Fibroblast of lung (primary cell): ENCODE results near the gene KCNJ14. TPM values are rescaled to one million over a fixed set of nuclear protein-coding genes. Genes with fewer than 3 reads are reported as not detected.

Source experiments
- DNase-seq, 2 donors: peaks; one replicate each; pipeline versions ENCODE4 v3.0.0 to v3.0.0-alpha.2; 2010; ENCODE audit warnings: low read depth in 2 of 2
- H2AFZ ChIP-seq: 2 replicates; pipeline ENCODE4 v1.5.1; 2012; ENCODE audit warnings: low read length, control low read depth, inconsistent platforms
- H3K27ac ChIP-seq: 2 replicates; pipeline ENCODE4 v1.5.1; 2011; ENCODE audit warnings: low read length, control low read depth; ENCODE audit not compliant: insufficient read depth
- H3K27me3 ChIP-seq: 2 replicates; pipeline ENCODE4 v1.5.1; 2011; ENCODE audit warnings: mild to moderate bottlenecking, low read length; ENCODE audit not compliant: control insufficient read depth, insufficient read depth
- H3K36me3 ChIP-seq: 2 replicates; pipeline ENCODE4 v1.5.1; 2011; ENCODE audit warnings: low read length; ENCODE audit not compliant: control insufficient read depth, insufficient read depth
- H3K4me1 ChIP-seq: 2 replicates; pipeline ENCODE4 v1.5.1; 2011; ENCODE audit warnings: low read length; ENCODE audit not compliant: control insufficient read depth, insufficient read depth; ENCODE audit errors: extremely low read depth
- H3K4me2 ChIP-seq: 2 replicates; pipeline ENCODE4 v1.5.1; 2011; ENCODE audit warnings: low read length, control low read depth; ENCODE audit not compliant: insufficient read depth; ENCODE audit errors: extremely low read depth
- H3K4me3 ChIP-seq, 4 experiments: fragments of 200-600 bp in 1 of 4; sonication (generic) in 1 of 4; replicated peaks in 1 of 4; 2 replicates each; pipeline ENCODE4 v1.5.1; 2011 to 2016; ENCODE audit warnings: low read length in 4 of 4, low read depth in 3 of 4, mild to moderate bottlenecking in 3 of 4, control low read depth in 2 of 4, inconsistent platforms in 1 of 4, mixed read lengths in 1 of 4; ENCODE audit not compliant: insufficient read depth in 1 of 4; ENCODE audit errors: control extremely low read depth in 1 of 4
- H3K79me2 ChIP-seq: 2 replicates; pipeline ENCODE4 v1.5.1; 2012; ENCODE audit warnings: mild to moderate bottlenecking, low read length, inconsistent platforms; ENCODE audit not compliant: control insufficient read depth, insufficient read depth
- H3K9ac ChIP-seq: 2 replicates; pipeline ENCODE4 v1.5.1; 2011; ENCODE audit warnings: mild to moderate bottlenecking, low read length, control low read depth; ENCODE audit not compliant: insufficient read depth
- H3K9me3 ChIP-seq: 2 replicates; pipeline ENCODE4 v1.5.1; 2012; ENCODE audit warnings: low read depth, low read length; ENCODE audit not compliant: control insufficient read depth, insufficient read depth
- H4K20me1 ChIP-seq: 2 replicates; pipeline ENCODE4 v1.5.1; 2011; ENCODE audit warnings: low read length; ENCODE audit not compliant: control insufficient read depth, insufficient read depth; ENCODE audit errors: extremely low read depth
- EZH2 ChIP-seq: IDR thresholded peaks from 2 replicates; pipeline ENCODE4 v1.5.1; 2012; ENCODE audit warnings: low read length, control low read depth, mild to moderate bottlenecking; ENCODE audit errors: missing control alignments
- polyA plus RNA-seq, 2 donors: library from polyadenylated mRNA; depleted of rRNA in 1 of 2; stranded (reverse) in 1 of 2; unstranded in 1 of 2; fragments of >200 nt; gene quantifications; 2 replicates each; pipeline ENCODE4 v1.2.1, GENCODE V29; 2011 to 2012; ENCODE audit warnings: missing spikeins in 1 of 2
- total RNA-seq: library from RNA; depleted of rRNA; stranded (reverse); fragments of >200 nt; gene quantifications from 2 replicates; pipeline ENCODE4 v1.2.1, GENCODE V29; 2014
- TF ChIP-seq, protein P1 (sequence below), 2 donors: IDR thresholded peaks in 1 of 2; conservative IDR thresholded peaks in 1 of 2; 1 replicate in 1 of 2; 2 replicates in 1 of 2; pipeline ENCODE4 v1.5.1; 2011 to 2012; ENCODE audit warnings: low read length in 2 of 2, control low read depth in 1 of 2, inconsistent platforms in 1 of 2, low read depth in 1 of 2, mild to moderate bottlenecking in 1 of 2

KCNJ14 gene
- total and polyA plus RNA-seq, 2 donors (not counting 1 experiment from before 2014, with no cell fraction given), result 0.15 to 0.50 TPM

GRCh38 chr19:48458016-48458415 lies 2.6 kb downstream of the KCNJ14 start:
- no peak overlapping the region for H3K9ac ChIP-seq
- H3K4me1 ChIP-seq, result no peaks in the 10 kb centered on the region
- H3K79me2 ChIP-seq, result no peaks in the 10 kb centered on the region
- TF ChIP-seq, protein P1, sequence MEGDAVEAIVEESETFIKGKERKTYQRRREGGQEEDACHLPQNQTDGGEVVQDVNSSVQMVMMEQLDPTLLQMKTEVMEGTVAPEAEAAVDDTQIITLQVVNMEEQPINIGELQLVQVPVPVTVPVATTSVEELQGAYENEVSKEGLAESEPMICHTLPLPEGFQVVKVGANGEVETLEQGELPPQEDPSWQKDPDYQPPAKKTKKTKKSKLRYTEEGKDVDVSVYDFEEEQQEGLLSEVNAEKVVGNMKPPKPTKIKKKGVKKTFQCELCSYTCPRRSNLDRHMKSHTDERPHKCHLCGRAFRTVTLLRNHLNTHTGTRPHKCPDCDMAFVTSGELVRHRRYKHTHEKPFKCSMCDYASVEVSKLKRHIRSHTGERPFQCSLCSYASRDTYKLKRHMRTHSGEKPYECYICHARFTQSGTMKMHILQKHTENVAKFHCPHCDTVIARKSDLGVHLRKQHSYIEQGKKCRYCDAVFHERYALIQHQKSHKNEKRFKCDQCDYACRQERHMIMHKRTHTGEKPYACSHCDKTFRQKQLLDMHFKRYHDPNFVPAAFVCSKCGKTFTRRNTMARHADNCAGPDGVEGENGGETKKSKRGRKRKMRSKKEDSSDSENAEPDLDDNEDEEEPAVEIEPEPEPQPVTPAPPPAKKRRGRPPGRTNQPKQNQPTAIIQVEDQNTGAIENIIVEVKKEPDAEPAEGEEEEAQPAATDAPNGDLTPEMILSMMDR (conservative IDR thresholded peaks at IDR 0.05 in 1 of 2, IDR thresholded peaks at IDR 0.05 in 1 of 2; ENCODE audit: low read depth in 1 of 2, low read length in 2 of 2), result no peak
- TF ChIP-seq EZH2, result no peak
- no peaks in the 10 kb centered on the region for H3K9me3 ChIP-seq
- H3K27me3 ChIP-seq, result no peaks in the 10 kb centered on the region
- peak in 1 of 2 donors; percentile 65 for DNase-seq
- no peak overlapping the region for H2AFZ ChIP-seq
- H4K20me1 ChIP-seq, result no peaks in the 10 kb centered on the region
- no peak overlapping the region for H3K27ac ChIP-seq
- H3K4me2 ChIP-seq, result no peak overlapping the region
- no peak overlapping the region for H3K4me3 ChIP-seq
- peaks cover 10% of the 10 kb centered on the region for H3K36me3 ChIP-seq

- no peaks in the 10 kb centered on the region for H3K9me3 ChIP-seq
- H2AFZ ChIP-seq, result no peak overlapping the region
- no peak overlapping the region for H3K4me2 ChIP-seq
- no peaks in the 10 kb centered on the region for H3K4me1 ChIP-seq
- H3K27me3 ChIP-seq, result no peaks in the 10 kb centered on the region
- H3K27ac ChIP-seq, result no peak overlapping the region
- TF ChIP-seq, protein P1 (conservative IDR thresholded peaks at IDR 0.05 in 1 of 2, IDR thresholded peaks at IDR 0.05 in 1 of 2; ENCODE audit: low read depth in 1 of 2, low read length in 2 of 2), result no peak
- TF ChIP-seq EZH2, result no peak
- peaks cover 2% of the 10 kb centered on the region for H3K36me3 ChIP-seq
- no peak overlapping the region for H3K9ac ChIP-seq
- H4K20me1 ChIP-seq, result no peaks in the 10 kb centered on the region
- no peaks in the 10 kb centered on the region for H3K79me2 ChIP-seq
- no peak for DNase-seq
- no peak overlapping the region for H3K4me3 ChIP-seq
These were observed 6.2 kb downstream of the KCNJ14 start for GRCh38 chr19:48461651-48461981.

DNA sequence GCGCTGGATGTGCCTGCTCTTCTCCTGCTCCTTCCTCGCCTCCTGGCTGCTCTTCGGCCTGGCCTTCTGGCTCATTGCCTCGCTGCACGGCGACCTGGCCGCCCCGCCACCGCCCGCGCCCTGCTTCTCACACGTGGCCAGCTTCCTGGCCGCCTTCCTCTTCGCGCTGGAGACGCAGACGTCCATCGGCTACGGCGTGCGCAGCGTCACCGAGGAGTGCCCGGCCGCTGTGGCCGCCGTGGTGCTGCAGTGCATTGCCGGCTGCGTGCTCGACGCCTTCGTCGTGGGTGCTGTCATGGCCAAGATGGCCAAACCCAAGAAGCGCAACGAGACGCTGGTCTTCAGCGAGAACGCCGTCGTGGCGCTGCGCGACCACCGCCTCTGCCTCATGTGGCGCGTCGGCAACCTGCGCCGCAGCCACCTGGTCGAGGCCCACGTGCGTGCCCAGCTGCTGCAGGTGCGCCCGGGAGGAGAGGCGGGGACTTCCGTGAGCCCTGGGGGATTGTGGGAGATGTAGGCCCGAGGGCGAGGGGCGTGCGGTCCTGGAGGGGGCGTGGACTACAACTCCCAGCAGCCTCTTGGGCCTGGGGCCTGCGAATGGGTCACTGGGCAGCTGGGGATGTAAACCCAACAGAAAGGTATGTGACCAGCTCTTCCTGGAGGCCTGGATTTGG lies 6.7 kb downstream of the KCNJ14 start:
- Histone ChIP-seq H3K79me2 (no peaks in the 10 kb centered on the region), H3K27me3 (no peaks in the 10 kb centered on the region), H3K27ac (no peak overlapping the region), H4K20me1 (no peaks in the 10 kb centered on the region), H3K4me1 (no peaks in the 10 kb centered on the region), H3K9ac (no peak overlapping the region), H3K9me3 (no peaks in the 10 kb centered on the region), H3K4me3 (no peak overlapping the region), H3K36me3 (peaks cover 2% of the 10 kb centered on the region), H3K4me2 (no peak overlapping the region), H2AFZ (no peak overlapping the region)
- no peak for TF ChIP-seq EZH2
- TF ChIP-seq, protein P1 (conservative IDR thresholded peaks at IDR 0.05 in 1 of 2, IDR thresholded peaks at IDR 0.05 in 1 of 2; ENCODE audit: low read depth in 1 of 2, low read length in 2 of 2), result no peak
- no peak for DNase-seq
